GM18868 (cell line): ENCODE measurements around the gene ECI2.

ENCODE experiments used
- ATAC-seq: cut with Tn5 transposase; IDR thresholded peaks from one replicate; pipeline ENCODE4 v1.9.1; 2021; ENCODE audit warnings: mild to moderate bottlenecking, moderate library complexity; ENCODE audit not compliant: unreplicated experiment

Gene ECI2

GRCh38 chr6:4134841-4135664 lies at the start of gene ECI2:
TSS of gene ECI2 (minus strand) at chr6:4135575. CDS start at chr6:4135560, 15 bp downstream.
- ATAC-seq = peak; percentile 46

- no peak for ATAC-seq
Measured at GRCh38 chr6:4180652-4181255, 45.4 kb upstream of the ECI2 start.

- no peak for ATAC-seq
Measured at GRCh38 chr6:4179960-4180651, 44.7 kb upstream of the ECI2 start.

GRCh38 chr6:4178737-4179333 lies 43.5 kb upstream of the ECI2 start:
- ATAC-seq = no peak

- no peak for ATAC-seq
Measured at GRCh38 chr6:4176907-4177306, 41.5 kb upstream of the ECI2 start.

GRCh38 chr6:4174042-4174441 lies 38.7 kb upstream of the ECI2 start:
- ATAC-seq = no peak

- no peak for ATAC-seq
Measured at GRCh38 chr6:4172368-4172767, 37.0 kb upstream of the ECI2 start.

GRCh38 chr6:4170297-4170696 lies 34.9 kb upstream of the ECI2 start:
- no peak for ATAC-seq

- ATAC-seq = no peak
Measured at GRCh38 chr6:4169028-4169789, 33.8 kb upstream of the ECI2 start.

GRCh38 chr6:4167833-4168232 lies 32.5 kb upstream of the ECI2 start:
- no peak for ATAC-seq

GRCh38 chr6:4167123-4167522 lies 31.7 kb upstream of the ECI2 start:
- ATAC-seq = no peak

- no peak for ATAC-seq
Measured at GRCh38 chr6:4164456-4164855, 29.1 kb upstream of the ECI2 start.

GRCh38 chr6:4164117-4164442 lies 28.7 kb upstream of the ECI2 start:
- ATAC-seq = no peak

GRCh38 chr6:4163408-4164116 lies 28.2 kb upstream of the ECI2 start:
- ATAC-seq = no peak

- no peak for ATAC-seq
Measured at GRCh38 chr6:4162370-4162769, 27.0 kb upstream of the ECI2 start.

- ATAC-seq = no peak
Measured at GRCh38 chr6:4159491-4159890, 24.1 kb upstream of the ECI2 start.

GRCh38 chr6:4157506-4157905 lies 22.1 kb upstream of the ECI2 start:
- ATAC-seq = no peak

- peak; percentile 72 for ATAC-seq
Measured at GRCh38 chr6:4155848-4156466, 20.6 kb upstream of the ECI2 start.

- peak; percentile 68 for ATAC-seq
Measured at GRCh38 chr6:4153514-4153985, 18.2 kb upstream of the ECI2 start.

GRCh38 chr6:4145083-4145482 lies 9.7 kb upstream of the ECI2 start:
- no peak for ATAC-seq
